IPS-18c (cell line): ENCODE results near the gene DYNC2I2.
"Not testable (repeated sequence)": the region's sequence is repeated elsewhere in the genome, so short reads cannot be mapped to it uniquely, and the experiment has no call there.

Experiments used
- H3K4me3 ChIP-seq: 2 replicates; pipeline ENCODE4 v1.7.0; 2013; ENCODE audit warnings: low read depth, mild to moderate bottlenecking, low read length, moderate library complexity; ENCODE audit not compliant: insufficient read depth
- H3K9me3 ChIP-seq: one replicate; pipeline ENCODE4 v1.6.1; 2013; ENCODE audit warnings: mild to moderate bottlenecking, low read length, moderate library complexity; ENCODE audit not compliant: control insufficient read depth, insufficient read depth

The DYNC2I2 gene

GRCh38 chr9:128603697-128604096 lies 53.0 kb downstream of the DYNC2I2 start:
- no peak overlapping the region for H3K4me3 ChIP-seq
- no peaks in the 10 kb centered on the region for H3K9me3 ChIP-seq

DNA sequence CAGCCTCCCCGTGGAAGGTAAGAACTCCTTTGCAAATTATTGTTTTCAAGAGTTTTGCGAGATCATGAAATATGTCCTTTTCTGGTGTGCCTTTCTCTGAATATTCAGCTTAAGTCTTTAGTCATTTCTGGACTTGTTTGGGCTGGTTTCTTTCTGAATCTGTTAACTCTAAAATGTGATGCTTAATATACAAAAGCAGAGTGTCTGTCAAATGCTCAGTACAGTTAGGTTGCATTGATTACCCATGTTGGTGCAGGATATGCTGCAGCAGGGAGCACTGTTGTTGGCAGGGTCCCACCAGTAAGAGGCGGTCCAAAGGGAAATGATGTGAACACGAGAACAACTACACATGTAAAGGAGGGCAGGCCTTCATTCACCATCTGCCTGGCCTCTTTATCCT lies 56.5 kb downstream of the DYNC2I2 start:
- no peaks in the 10 kb centered on the region for H3K9me3 ChIP-seq
- H3K4me3 ChIP-seq: no peak overlapping the region

DNA sequence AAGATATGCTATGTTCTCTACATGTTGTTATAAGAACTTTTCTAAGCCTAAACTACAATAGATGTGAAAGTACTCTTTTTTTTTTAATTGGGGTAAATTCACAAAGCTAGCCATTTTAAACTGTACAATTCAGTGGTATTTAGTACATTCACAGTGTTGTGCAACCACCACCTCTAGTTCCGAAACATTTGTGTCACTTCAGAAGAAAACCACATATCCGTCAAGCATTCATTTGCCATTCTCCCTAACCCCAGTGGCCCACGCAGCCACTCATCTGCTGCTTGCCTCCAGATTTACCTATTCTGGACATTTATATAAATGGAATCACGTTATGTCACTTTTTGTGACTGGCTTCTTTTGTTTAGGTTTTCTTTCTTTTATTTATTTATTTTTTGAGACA lies 61.2 kb downstream of the DYNC2I2 start:
- no peak overlapping the region for H3K4me3 ChIP-seq
- H3K9me3 ChIP-seq: no peaks in the 10 kb centered on the region

DNA sequence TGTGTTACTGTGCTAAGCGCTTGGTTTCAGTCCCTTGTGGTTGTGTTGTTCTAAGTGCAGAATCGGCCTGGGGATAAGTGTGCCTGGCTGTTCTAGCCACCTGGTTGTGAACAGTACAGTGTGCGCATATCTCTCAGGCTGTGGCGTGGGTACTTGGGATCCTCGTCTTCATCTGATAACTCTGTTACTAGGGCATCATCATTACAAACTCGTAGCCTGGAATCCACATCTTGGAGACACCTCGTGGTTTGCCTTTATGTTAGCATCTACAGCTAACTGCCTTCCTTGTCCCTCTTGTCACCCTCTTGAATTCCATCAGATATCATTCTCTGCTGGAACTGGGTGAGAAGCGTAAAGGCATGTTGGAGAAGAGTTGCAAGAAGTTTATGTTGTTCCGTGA lies 62.8 kb downstream of the DYNC2I2 start:
- Histone ChIP-seq H3K9me3 (no peaks in the 10 kb centered on the region), H3K4me3 (no peak overlapping the region)

DNA sequence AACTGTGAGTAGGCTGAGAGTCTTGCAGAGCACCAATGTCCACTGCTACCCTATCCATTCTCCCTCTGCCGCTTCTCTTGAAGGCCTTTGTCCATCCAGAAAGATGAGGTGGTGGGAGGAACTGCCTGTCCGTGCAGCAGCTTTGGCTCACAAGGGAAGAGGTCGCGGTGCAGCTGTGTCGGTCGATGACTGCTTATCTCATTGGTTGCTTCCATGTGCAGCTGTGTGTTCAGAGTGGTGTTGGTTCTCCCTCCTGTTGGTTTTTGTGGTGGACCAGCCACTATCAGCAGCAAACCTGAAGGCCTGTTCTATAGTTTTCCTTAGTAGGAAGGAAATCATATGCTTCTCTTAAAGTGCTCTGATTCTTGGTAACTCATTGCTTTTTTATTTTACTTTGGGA lies 63.6 kb downstream of the DYNC2I2 start:
- H3K4me3 ChIP-seq: no peak overlapping the region
- no peaks in the 10 kb centered on the region for H3K9me3 ChIP-seq

DNA sequence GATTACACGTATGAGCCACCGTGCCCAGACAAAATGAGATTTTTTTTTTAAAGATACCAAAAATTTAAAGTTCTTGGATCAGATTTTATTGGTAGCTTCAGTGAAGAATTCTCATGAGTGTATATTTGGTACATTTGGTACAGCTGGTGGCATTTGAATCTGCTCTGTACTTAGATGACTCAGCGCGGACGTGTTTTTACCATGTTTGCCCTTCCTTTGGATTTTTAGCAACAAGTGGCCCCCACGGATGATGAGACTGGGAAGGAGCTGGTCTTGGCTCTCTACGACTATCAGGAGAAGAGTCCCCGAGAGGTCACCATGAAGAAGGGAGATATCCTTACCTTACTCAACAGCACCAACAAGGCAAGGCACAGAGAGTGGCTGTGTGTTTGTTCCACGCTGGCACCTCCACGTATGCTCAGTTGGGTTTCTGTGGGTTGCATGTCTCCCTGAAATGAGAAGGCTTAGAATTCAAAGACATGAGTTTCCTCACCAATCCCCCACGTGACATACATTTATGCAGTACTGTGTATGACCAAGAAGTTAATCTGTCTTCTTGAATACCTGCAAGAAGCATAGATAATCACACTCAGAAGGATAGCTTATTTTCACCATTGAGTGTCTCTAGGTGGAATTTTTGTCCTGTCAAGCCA lies 67.9 kb downstream of the DYNC2I2 start:
- no peaks in the 10 kb centered on the region for H3K9me3 ChIP-seq

DNA sequence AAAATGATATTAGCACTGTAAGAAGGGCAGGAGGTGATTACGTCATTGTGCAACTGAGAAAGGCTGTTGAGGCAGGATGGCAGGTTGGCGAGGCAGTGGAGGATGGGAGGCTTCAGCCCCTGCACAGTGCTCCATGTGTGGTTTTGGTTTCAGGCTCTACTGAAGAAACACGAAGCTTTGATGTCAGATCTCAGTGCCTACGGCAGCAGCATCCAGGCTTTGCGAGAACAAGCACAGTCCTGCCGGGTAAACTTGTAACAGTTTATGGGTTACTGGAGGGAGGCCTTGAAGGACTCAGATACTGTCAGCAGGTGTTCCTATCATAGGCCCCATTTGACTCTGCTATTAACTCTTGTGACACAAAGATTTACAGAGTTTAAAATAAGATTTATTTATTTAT lies 69.2 kb downstream of the DYNC2I2 start:
- H3K9me3 ChIP-seq: no peaks in the 10 kb centered on the region
- no peak overlapping the region for H3K4me3 ChIP-seq

More for the DNA sequence above, 67.9 kb downstream of the DYNC2I2 start:
- H3K4me3 ChIP-seq: no peak overlapping the region

- H3K9me3 ChIP-seq, H3K4me3 ChIP-seq: not testable (repeated sequence)
Measured at GRCh38 chr9:128586934-128587333, 69.7 kb downstream of the DYNC2I2 start.

DNA sequence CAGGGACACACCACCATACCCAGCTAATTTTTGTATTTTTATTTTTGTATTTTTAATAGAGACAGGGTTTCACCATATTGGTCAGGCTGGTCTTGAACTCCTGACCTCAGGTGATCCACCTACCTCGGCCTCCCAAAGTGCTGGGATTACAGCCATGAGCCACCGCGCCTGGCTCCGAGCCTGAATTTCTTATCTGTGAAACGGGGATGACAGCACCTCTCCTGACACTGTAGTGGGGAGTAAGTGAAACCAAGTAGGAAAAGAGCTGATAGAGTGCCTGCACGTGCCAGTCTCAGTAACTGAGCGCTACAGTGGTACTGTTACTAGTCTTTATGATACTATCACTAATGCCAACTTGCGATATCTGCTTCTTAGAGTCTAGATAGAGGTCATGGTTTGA lies 71.5 kb downstream of the DYNC2I2 start:
- H3K9me3 ChIP-seq, H3K4me3 ChIP-seq: not testable (repeated sequence)
